Measurements from ENCODE around the gene WWOX.

Gene WWOX

DNA sequence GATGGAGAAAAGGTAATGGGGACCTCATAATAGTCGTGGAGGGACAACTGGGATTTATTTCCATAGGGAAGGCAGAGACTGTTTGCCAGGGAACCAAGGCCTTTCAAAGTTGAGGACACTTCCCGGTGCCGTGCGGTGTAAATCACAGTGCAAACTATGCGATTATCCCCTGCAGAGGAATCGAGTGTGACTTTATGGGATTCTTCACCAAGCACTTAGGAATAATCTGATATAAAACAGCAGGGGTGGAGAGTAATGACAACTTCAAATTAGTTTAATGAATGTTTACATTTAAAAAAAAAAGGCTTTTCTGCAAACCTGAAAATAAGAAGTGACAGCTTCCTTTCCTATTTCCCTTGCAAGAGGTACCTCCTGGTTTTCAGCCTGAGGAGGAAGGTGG, 962.9 kb downstream of the WWOX start:
- DNase-seq: no peak

DNA sequence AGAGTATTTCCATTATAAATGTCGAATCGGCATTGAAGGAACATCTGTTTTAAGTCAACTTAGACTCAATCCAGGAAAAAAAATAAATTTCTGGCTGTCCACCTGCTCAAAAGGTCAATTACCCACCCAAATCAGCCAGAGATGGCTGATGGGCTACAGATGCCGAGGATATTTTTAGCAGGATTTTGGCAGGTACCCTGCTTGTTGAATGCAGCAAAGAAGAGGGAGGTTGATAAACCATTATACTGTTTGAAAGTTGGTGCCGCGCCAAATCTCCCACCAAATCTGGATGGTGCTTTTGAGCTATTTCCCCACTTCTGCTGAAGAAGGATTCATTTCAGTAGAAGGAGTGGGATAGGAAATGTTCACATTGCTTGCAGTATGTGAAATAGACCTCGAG, 963.4 kb downstream of the WWOX start:
- DNase-seq: no peak

DNA sequence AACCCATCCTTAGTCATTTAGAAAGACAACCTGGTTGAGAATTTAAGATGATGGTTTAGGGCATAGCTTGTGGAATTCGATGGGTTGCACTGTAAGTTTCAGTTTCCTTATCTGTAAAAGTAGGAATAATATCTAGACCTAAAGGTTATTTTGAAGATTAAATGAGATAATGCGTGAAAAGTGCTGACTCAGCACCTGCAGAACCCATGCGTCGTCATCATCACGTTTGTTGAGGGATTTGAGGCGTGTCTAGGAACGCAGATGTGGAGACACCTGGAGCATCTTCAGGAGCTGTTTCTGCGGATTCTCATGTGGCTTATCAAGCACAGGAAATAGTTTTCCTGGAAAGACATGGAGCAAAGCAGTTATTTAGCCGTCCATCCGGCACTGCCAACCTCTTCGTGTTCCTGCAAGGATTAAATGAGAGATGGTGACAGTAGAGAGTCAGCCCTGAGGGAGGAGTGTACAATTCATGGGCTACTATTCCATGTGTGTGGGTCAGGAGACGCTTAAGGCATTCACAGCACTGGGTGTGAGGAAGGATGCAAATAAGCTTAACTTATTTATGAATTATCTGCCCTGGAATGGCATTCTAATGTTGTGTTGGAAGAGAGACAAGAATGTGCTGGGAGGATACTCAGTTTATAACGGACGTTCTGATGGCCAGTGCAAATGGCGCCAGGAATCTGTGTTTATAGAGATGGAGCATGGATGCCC, 965.0 kb downstream of the WWOX start:
- no peak for DNase-seq

DNA sequence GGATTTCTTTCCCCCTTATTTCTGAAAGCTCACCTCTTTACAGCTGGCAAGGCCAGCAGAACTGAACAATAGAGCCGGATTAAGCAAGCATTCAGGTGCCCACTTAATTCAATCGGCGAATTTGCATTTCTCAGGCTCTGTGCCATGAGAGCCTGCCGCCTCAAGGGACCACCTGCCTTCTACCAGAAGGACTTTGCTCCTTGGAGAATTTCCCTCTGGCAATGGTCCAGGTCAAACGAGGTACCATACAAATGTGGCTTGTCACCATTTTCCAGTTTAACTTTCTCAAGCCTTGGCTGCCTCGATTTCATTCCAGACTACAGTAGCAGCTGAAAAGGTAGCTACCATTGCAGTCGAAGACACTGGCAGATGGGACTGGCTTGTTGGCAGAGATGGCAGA, 967.1 kb downstream of the WWOX start:
- DNase-seq: no peak

DNA sequence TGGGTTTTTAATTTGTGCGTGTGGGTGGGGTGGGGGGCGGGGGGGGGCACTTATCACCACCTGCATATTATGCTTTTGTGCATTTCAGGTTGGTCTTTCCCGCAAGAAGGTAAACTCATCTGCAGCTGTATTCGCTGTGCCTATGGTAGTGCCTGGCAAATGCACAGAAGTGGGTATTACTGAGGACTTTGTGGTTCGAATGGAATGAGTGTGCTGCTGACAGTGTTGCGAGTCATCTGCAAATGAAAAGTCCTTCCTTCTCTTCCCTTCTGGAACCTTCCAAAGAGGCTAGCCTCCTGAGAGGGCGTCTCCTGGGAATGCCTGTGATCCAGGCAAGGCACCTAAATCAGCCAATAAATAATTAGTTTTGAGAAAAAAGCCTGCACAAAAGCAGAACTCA, 968.1 kb downstream of the WWOX start:
- no peak for DNase-seq

GRCh38 chr16:79069121-79069520, 969.7 kb downstream of the WWOX start:
- no peak for DNase-seq

DNA sequence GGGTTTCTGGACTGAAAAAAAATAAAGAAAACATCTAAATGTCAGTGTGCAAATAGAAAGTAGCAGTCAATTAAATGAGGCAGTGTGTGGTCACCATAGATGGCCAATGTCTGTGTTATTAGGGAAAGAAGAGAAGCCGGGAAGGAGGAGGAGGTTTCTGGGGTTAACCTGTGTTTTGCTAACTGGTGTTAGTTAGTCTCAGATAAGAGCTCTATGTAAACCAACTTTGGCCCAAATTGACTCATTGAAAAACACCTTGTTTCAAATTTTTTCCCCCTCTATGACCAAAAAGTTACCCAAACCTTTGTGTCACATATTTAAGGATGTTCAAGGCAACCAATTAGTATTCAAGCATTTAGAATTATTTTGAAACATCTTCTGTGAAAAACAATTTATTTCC, 970.2 kb downstream of the WWOX start:
- no peak for DNase-seq

DNA sequence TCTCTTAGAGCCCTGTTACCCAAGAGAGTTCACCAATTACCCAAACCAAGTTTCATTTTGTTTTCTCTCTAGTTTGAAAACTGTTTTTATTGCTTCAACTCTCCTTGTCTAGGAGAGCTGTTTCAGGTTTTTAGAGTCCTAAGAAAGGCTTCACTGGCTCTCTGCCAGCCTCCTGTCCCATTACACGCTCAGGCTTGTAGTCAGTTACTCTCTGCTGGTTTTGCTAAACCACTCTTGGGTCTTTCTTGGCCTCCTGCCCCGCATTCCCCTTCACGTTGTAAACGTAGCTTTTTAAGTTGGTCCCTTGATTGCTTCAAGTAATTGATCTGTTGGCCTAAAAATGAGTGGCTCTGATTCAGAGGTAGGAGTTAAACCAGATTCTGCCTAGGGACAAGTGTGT, 972.0 kb downstream of the WWOX start:
- peak; percentile 7 for DNase-seq

DNA sequence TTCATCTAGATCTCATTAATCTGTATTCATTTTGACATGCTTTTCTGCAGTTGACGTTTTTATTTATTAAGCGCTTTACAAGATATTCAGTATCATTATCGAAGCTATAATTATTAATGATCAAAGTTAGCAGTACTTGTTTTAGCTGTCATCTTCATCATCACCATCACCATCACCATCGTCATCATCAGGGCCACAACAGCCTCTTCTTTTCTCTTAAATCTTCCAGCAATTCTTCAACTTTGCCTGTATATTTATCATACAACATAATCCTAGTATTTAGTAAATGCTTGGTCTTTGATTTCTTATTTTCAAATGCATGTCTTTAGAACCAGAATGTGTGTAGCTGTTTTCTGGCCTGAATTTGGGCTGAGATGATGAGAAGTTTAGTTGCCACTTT, 973.1 kb downstream of the WWOX start:
- no peak for DNase-seq

DNA sequence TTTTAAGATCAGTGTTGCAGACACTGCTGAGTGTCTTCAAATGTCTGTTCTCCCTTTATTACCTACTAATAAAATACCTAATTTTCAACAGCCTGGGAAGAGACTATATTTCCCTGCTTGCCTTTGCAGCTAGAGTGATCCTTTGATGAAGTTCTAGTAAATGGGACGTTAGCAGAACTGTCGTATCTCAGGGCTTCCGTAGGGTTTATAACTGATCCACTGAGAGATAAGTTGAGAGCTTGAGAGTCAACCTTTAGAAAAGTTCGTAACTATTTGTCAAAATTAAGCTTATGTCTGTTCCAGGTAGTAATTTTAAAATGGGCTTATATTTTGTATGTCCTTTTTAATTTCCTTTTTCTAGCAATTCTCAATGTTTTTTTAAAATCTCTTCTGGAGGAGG, 974.1 kb downstream of the WWOX start:
- peak; percentile 33 for DNase-seq

GRCh38 chr16:79074541-79074940, 975.1 kb downstream of the WWOX start:
- DNase-seq: no peak

- DNase-seq: no peak
Measured at GRCh38 chr16:79074951-79075350, 975.5 kb downstream of the WWOX start.

DNA sequence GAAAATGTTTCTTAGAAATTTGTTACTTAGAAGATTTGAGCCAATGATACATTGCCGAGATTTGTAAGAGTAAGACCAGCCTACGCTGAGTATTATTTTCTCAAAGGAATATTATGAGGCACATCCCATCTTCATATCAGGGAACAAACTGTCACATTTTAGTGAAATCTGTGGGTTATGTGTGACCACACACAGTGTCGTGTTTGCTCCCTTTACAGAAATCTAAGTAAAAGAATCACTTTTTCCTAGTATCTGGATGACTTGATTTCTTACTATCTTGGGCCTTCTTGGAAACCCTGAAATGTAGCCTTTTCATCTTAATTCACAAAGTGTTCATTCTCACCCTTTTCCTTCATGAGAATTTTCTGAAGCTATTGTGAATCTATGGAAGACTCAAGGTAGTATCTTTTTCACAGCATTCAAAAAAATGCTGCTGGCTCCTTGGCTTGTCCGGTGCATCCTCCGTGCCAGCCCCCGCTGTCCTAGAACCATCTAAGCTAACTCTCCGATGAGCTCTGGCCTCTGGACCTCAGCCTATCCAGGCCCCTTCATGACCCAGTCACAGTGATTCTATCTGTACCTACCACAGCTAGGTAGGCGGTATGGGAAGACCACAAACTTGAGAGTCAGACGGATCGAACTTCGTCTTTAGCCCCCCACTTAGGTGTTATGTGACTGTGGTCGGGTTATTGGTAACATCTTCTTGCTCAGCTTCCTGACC, 976.8 kb downstream of the WWOX start:
- DNase-seq: no peak

DNA sequence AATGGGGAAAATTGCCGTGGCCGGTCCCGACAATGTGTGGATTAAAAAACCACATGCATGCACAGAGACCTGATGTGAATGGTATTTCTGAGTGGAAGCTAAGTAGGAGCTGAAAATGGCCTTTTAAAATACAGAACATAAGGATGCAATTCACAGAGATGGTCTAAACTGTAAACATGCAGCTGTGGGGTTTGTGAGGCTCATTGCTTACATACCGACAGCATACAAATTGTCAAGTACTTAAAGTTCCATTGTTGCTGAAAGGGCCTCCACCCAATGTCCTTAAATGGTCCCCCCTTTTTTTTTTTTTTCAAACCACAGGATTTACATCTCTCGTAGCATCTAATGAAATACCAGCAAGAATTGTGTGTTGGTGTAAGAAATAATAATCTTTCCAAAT, 977.9 kb downstream of the WWOX start:
- DNase-seq: no peak

DNA sequence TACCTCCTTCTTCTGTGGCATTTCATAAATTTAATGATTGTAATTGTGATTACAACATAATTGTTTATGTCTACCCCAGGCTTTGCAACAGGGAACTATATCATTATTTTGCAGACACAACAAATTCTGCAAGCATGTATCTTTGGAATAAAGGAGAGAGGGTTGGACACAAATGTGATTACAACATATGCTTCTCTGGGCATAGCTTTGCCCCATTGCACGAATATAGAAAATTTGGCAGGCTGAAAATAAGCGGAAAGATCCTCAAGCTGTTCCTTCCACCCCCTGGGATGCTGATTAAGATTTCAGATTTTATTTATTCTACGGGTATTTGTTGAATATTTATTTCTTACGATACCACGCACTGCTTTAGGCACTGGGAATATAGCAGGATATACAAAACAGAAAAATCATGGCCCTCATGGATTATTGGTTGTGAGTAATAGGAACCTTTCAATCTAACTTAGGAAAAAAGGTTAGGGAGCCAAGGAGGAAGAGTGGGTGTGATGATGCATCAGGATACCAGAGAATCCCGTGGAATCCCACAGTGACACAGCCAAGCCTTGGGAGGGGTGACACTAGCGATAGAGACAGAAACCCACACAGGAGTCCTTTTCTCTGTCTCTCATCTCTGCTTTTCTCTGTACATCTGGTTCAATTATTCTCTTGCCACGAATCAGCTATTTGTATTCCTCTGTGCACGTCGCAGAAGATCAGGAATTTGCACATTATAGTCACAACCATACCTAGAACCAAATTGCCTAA, 980.4 kb downstream of the WWOX start:
- no peak for DNase-seq

GRCh38 chr16:79081297-79082066, 982.0 kb downstream of the WWOX start:
- DNase-seq: no peak

GRCh38 chr16:79082970-79083369, 983.5 kb downstream of the WWOX start:
- no peak for DNase-seq

DNA sequence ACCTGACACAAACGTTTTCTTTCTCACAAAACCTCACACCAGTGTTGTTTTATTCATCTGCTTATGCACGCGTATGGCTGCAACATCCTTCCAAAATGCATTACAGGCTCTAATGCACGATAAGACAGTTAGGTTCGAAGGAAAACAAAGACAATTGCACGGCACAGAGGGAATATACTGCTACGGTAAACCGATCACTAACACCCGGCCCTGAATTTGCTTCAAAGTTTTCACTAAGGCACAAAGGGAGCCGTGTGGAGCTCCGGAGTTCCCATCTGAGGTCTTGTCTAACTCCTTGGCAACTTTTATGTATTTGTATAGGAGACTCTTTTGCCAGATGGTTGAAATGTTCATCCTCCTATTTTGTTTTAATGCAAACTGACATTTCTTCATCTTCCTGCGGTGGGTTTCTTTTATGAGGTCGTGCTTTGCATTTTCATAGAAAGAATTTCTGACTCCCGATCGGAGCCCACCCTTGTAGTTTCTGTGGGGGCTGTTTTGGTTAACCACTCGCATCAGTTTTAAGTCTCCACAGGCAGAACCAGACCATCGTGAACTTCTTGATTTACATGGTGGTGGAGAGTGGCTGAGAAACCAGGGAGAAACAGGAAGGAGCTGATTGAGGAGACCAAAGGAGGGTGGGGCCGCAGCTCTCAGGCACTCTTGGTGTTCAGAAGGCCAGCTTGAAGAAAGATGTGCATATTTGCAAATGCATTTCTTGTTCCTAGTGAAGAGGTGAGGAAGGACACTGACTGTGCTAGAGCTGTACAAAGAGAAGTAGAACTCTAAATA, 984.2 kb downstream of the WWOX start:
- DNase-seq: peak; percentile 21

GRCh38 chr16:79088971-79089370, 989.5 kb downstream of the WWOX start:
- no peak for DNase-seq

- DNase-seq: peak; percentile 83
Measured at GRCh38 chr16:79089735-79090284, 990.4 kb downstream of the WWOX start.

- no peak for DNase-seq
Measured at GRCh38 chr16:79090966-79091365, 991.5 kb downstream of the WWOX start.

DNA sequence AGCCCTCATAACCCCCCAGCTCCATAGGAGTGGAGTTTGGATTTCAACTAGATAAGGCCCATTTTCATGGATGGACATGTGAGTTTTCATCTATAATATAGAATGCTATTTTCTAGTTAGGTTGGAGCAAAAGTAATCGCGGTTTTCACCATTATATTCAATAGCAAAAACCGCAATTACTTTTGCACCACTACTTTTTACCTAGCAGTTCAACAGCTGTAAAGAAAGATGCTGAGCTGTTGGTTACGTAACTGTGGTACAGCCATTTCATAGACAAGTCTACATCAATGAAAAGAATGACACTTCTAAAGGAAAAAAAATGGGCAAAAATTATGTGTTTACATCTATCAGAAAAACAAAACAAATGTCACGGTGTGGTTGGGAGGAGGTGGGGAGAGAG, 993.4 kb downstream of the WWOX start:
- DNase-seq: peak; percentile 31
